SK-N-SH treated with all-trans-retinoic acid at 6 μM for 48 hours (cell line): ENCODE results near the gene CSNK2B.

Experiments used
- ARNTL ChIP-seq: fragments of 450-650 bp; formaldehyde crosslinking; IDR thresholded peaks from 2 replicates; pipeline ENCODE4 v1.5.0; 2020; ENCODE audit warnings: low read depth, mild to moderate bottlenecking, moderate library complexity, borderline replicate concordance
- BACH2 ChIP-seq: fragments of 250-450 bp; sonication (Bioruptor Pico); IDR thresholded peaks from 2 replicates; pipeline ENCODE4 v1.9.0; 2021; ENCODE audit warnings: mild to moderate bottlenecking, borderline replicate concordance
- CREB5 ChIP-seq: fragments of 250-450 bp; sonication (Bioruptor Pico); IDR thresholded peaks from 2 replicates; pipeline ENCODE4 v1.5.1; 2020; ENCODE audit warnings: low read depth, mild to moderate bottlenecking, moderate library complexity
- CSDC2 ChIP-seq: fragments of 250-450 bp; sonication (Bioruptor Pico); IDR thresholded peaks from 2 replicates; pipeline ENCODE4 v1.5.0; 2020; ENCODE audit warnings: mild to moderate bottlenecking, moderate library complexity
- ESRRG ChIP-seq: fragments of 250-450 bp; sonication (Bioruptor Pico); IDR thresholded peaks from 2 replicates; pipeline ENCODE4 v1.6.1; 2021; ENCODE audit warnings: mild to moderate bottlenecking
- OSR1 ChIP-seq: fragments of 250-450 bp; sonication (Bioruptor Pico); IDR thresholded peaks from 2 replicates; pipeline ENCODE4 v1.8.0; 2022; ENCODE audit warnings: moderate library complexity, mild to moderate bottlenecking, inconsistent platforms
- PPARA ChIP-seq: fragments of 250-450 bp; sonication (Bioruptor Pico); IDR thresholded peaks from 2 replicates; pipeline ENCODE4 v1.5.0; 2020; ENCODE audit warnings: mild to moderate bottlenecking, borderline replicate concordance
- TCF4 ChIP-seq: fragments of 250-450 bp; sonication (Bioruptor Pico); IDR thresholded peaks from 2 replicates; pipeline ENCODE4 v1.8.0; 2021; ENCODE audit warnings: mild to moderate bottlenecking, moderate library complexity, borderline replicate concordance
- ZFP30 ChIP-seq: fragments of 450-650 bp; formaldehyde crosslinking; IDR thresholded peaks from 2 replicates; pipeline ENCODE4 v1.5.0; 2022; ENCODE audit warnings: mild to moderate bottlenecking, moderate library complexity
- ZNF70 ChIP-seq: fragments of 450-650 bp; formaldehyde crosslinking; IDR thresholded peaks from 2 replicates; pipeline ENCODE4 v1.5.0; 2020; ENCODE audit warnings: mild to moderate bottlenecking, moderate library complexity
- ZNF8 ChIP-seq: fragments of 450-650 bp; formaldehyde crosslinking; IDR thresholded peaks from 2 replicates; pipeline ENCODE4 v1.5.0; 2020; ENCODE audit warnings: mild to moderate bottlenecking, moderate library complexity
- TF ChIP-seq, protein P1 (sequence below): fragments of 250-450 bp; sonication (Bioruptor Pico); IDR thresholded peaks from 2 replicates; pipeline ENCODE4 v1.8.0; 2020; ENCODE audit warnings: mild to moderate bottlenecking, moderate library complexity, borderline replicate concordance
- TF ChIP-seq, protein P2 (sequence below): fragments of 250-450 bp; sonication (Bioruptor Pico); IDR thresholded peaks from 2 replicates; pipeline ENCODE4 v1.5.1; 2021; ENCODE audit warnings: mild to moderate bottlenecking, moderate library complexity

DNA sequence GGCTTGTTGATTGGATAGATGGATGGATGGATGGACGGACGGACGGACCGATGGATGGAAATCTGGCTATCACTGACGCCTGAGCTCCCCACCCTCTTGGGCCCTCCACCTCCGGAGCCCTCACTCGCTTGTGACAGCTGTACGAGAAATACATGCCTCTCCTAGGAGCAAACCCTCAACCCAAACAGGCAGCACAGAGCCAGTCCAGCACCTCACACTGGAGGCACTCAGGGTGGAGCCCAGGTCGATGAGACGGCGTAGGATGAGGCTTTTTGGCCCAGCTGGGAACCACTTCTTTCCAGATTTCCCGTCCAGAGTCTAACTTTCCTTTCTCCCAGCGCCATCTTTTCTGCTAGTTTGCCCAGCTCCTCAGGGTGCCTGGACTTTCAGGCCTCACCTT, 17.7 kb downstream of the CSNK2B start:
- TF ChIP-seq BACH2 (CRISPR knock-in tag) = no peak
- TF ChIP-seq, protein P1, sequence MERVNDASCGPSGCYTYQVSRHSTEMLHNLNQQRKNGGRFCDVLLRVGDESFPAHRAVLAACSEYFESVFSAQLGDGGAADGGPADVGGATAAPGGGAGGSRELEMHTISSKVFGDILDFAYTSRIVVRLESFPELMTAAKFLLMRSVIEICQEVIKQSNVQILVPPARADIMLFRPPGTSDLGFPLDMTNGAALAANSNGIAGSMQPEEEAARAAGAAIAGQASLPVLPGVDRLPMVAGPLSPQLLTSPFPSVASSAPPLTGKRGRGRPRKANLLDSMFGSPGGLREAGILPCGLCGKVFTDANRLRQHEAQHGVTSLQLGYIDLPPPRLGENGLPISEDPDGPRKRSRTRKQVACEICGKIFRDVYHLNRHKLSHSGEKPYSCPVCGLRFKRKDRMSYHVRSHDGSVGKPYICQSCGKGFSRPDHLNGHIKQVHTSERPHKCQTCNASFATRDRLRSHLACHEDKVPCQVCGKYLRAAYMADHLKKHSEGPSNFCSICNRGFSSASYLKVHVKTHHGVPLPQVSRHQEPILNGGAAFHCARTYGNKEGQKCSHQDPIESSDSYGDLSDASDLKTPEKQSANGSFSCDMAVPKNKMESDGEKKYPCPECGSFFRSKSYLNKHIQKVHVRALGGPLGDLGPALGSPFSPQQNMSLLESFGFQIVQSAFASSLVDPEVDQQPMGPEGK = no peak
- TF ChIP-seq CREB5 (CRISPR knock-in tag) = no peak
- TF ChIP-seq, protein P2, sequence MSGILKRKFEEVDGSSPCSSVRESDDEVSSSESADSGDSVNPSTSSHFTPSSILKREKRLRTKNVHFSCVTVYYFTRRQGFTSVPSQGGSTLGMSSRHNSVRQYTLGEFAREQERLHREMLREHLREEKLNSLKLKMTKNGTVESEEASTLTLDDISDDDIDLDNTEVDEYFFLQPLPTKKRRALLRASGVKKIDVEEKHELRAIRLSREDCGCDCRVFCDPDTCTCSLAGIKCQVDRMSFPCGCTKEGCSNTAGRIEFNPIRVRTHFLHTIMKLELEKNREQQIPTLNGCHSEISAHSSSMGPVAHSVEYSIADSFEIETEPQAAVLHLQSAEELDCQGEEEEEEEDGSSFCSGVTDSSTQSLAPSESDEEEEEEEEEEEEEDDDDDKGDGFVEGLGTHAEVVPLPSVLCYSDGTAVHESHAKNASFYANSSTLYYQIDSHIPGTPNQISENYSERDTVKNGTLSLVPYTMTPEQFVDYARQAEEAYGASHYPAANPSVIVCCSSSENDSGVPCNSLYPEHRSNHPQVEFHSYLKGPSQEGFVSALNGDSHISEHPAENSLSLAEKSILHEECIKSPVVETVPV (CRISPR knock-in tag) = no peak
- TF ChIP-seq ESRRG (CRISPR knock-in tag) = no peak
- no peak for TF ChIP-seq ZFP30 (CRISPR knock-in tag)
- no peak for TF ChIP-seq TCF4 (CRISPR knock-in tag)
- TF ChIP-seq CSDC2 = no peak
- no peak for TF ChIP-seq ARNTL (CRISPR knock-in tag)
- no peak for TF ChIP-seq PPARA (CRISPR knock-in tag)
- no peak for TF ChIP-seq OSR1
- TF ChIP-seq ZNF70 (CRISPR knock-in tag) = no peak
- no peak for TF ChIP-seq ZNF8 (CRISPR knock-in tag)
